Transverse colon (tissue), 4 donors: ENCODE data around the gene C1QTNF2. TPM values are rescaled to one million over a fixed set of nuclear protein-coding genes. Genes with fewer than 3 reads are reported as not detected.

ENCODE experiments used
- DNase-seq: peaks from one replicate; pipeline ENCODE4 v3.0.0-alpha.2; 2019
- H3K27ac ChIP-seq, 4 donors: fragments of 200-600 bp; sonication (generic); 2 replicates each; pipeline ENCODE4 v1.5.1; 2016 to 2018; ENCODE audit warnings: inconsistent platforms in 4 of 4
- H3K27me3 ChIP-seq: fragments of 200-600 bp; sonication (generic); 2 replicates; pipeline ENCODE4 v1.5.1; 2017; ENCODE audit warnings: inconsistent platforms
- H3K36me3 ChIP-seq, 4 donors: fragments of 200-600 bp; sonication (generic); 2 replicates each; pipeline ENCODE4 v1.5.1; 2017 to 2019; ENCODE audit warnings: inconsistent platforms in 4 of 4
- H3K4me1 ChIP-seq, 4 donors: fragments of 200-600 bp; sonication (generic); 2 replicates each; pipeline ENCODE4 v1.5.1; 2017 to 2020; ENCODE audit warnings: inconsistent platforms in 4 of 4
- H3K4me3 ChIP-seq, 4 donors: fragments of 200-600 bp; sonication (generic); 1 replicate in 1 of 4; 2 replicates in 3 of 4; pipeline versions ENCODE4 v1.5.1 to v1.6.1; 2017 to 2019; ENCODE audit warnings: inconsistent platforms in 4 of 4
- H3K9me3 ChIP-seq, 2 donors: fragments of 200-600 bp; sonication (generic); 2 replicates each; pipeline ENCODE4 v1.5.1; 2017 to 2019; ENCODE audit warnings: inconsistent platforms in 2 of 2
- CTCF ChIP-seq, 5 experiments: fragments of 200-600 bp in 3 of 5; fragments of 450-650 bp in 2 of 5; sonication (generic) in 3 of 5; IDR thresholded peaks; 1 replicate in 2 of 5; 2 replicates in 3 of 5; pipeline ENCODE4 v1.5.1; 2016 to 2017; ENCODE audit warnings: antibody characterized with exemption in 5 of 5, inconsistent platforms in 3 of 5, mild to moderate bottlenecking in 2 of 5, moderate library complexity in 1 of 5
- EP300 ChIP-seq: sonication (generic); formaldehyde crosslinking; IDR thresholded peaks from one replicate; pipeline ENCODE4 v1.6.1; 2017; ENCODE audit warnings: antibody characterized with exemption, low read depth
- POLR2A ChIP-seq: fragments of 450-650 bp; IDR thresholded peaks from one replicate; pipeline ENCODE4 v1.6.1; 2016; ENCODE audit warnings: antibody characterized with exemption, mild to moderate bottlenecking, moderate library complexity
- POLR2AphosphoS5 ChIP-seq, 3 donors: sonication (generic); formaldehyde crosslinking; IDR thresholded peaks; one replicate each; pipeline ENCODE4 v1.6.1; 2016; ENCODE audit warnings: antibody characterized with exemption in 3 of 3
- WGBS, 2 donors: methylation state at CpG; one replicate each; pipeline ENCODE4 v1.1.5; 2018; ENCODE audit warnings: low coverage in 1 of 2; 5-methylcytosine and 5-hydroxymethylcytosine counted together
- in situ Hi-C, 4 donors: fragments of 200-750 bp; cut with MboI; loops; one replicate each; pipeline versions ENCODE4 v1.15.0 to v1.15.1; 2017; ENCODE audit warnings: low sequenced_read_pairs in 3 of 4, low pct_ligation_motif_present in 1 of 4, low pct_unique_long_range_greater_than_20kb in 1 of 4
- intact Hi-C: fragments of 100-400 bp; cut with DNase I; formaldehyde crosslinking; loops from one replicate; pipeline ENCODE4 v1.15.1; 2023; ENCODE audit warnings: low total_unique reads
- small RNA-seq, 4 donors: library from RNA; depleted of rRNA; stranded (forward); fragments of <200 nt; gene quantifications; one replicate each; pipeline ENCODE3, GENCODE V24; 2016
- total RNA-seq, 4 donors: library from RNA; depleted of rRNA; stranded (reverse); fragments of >200 nt; gene quantifications; one replicate each; pipeline ENCODE4 v1.1.0, GENCODE V29; 2016

C1QTNF2 gene
- total RNA-seq, 4 donors from 2014 or later, result 0.41 to 2.2 (median 0.79) TPM; not detected in 1

- WGBS, 2 donors, result 40 to 44% methylated on average over 1 to 3 of the region's 3 CpGs
Observed at GRCh38 chr5:160303690-160304089, 66.7 kb downstream of the C1QTNF2 start.

GRCh38 chr5:160298189-160298588 is 72.2 kb downstream of the C1QTNF2 start:
- Histone ChIP-seq H3K9me3 (no peaks in the 10 kb centered on the region), H3K4me3 (no peak overlapping the region), H3K36me3 (no peaks in the 10 kb centered on the region), H3K27ac (no peak overlapping the region), H3K27me3 (no peaks in the 10 kb centered on the region), H3K4me1 (no peaks in the 10 kb centered on the region)
- in situ Hi-C loops, result no loop called here
- intact Hi-C loops, result no loop called here
- TF ChIP-seq EP300, result no peak
- no peak for TF ChIP-seq POLR2AphosphoS5 (IDR thresholded peaks at IDR 0.05)
- TF ChIP-seq CTCF (IDR thresholded peaks at IDR 0.05), result no peak
- TF ChIP-seq POLR2A, result no peak
- no peak for DNase-seq
- WGBS, 2 donors, result 92 to 100% methylated on average over 6 to 10 of the region's 10 CpGs

More at GRCh38 chr5:160303690-160304089, 66.7 kb downstream of the C1QTNF2 start:
- no peaks in the 10 kb centered on the region for H3K36me3 ChIP-seq
- DNase-seq, result no peak
- no peak overlapping the region for H3K4me3 ChIP-seq
- H3K4me1 ChIP-seq, result peaks cover 0 to 20% (median 17%) of the 10 kb centered on the region in 4 donors
- H3K27me3 ChIP-seq, result no peaks in the 10 kb centered on the region
- in situ Hi-C loops (no loop called here), intact Hi-C loops (no loop called here)
- no peak overlapping the region for H3K27ac ChIP-seq
- H3K9me3 ChIP-seq, result no peaks in the 10 kb centered on the region
- TF ChIP-seq CTCF (IDR thresholded peaks at IDR 0.05) (no peak), EP300 (no peak), POLR2AphosphoS5 (IDR thresholded peaks at IDR 0.05) (no peak), POLR2A (no peak)

GRCh38 chr5:160297776-160298175 is 72.7 kb downstream of the C1QTNF2 start:
- H3K4me1 ChIP-seq, result no peaks in the 10 kb centered on the region
- H3K4me3 ChIP-seq, result no peak overlapping the region
- in situ Hi-C loops, result no loop called here
- H3K27me3 ChIP-seq, result no peaks in the 10 kb centered on the region
- no peak for TF ChIP-seq CTCF (IDR thresholded peaks at IDR 0.05)
- no peak for TF ChIP-seq EP300
- no peak for TF ChIP-seq POLR2A
- TF ChIP-seq POLR2AphosphoS5 (IDR thresholded peaks at IDR 0.05), result no peak
- no peak for DNase-seq
- no peak overlapping the region for H3K27ac ChIP-seq
- intact Hi-C loops, result no loop called here
- 78 to 97% methylated on average over 5 of the region's 5 CpGs for WGBS, 2 donors
- H3K9me3 ChIP-seq, result no peaks in the 10 kb centered on the region
- H3K36me3 ChIP-seq, result no peaks in the 10 kb centered on the region

Small RNAs within 50 kb of the gene (small RNA-seq; reads per million reads assigned to genes)
- gene AC112191.3, result 0 reads per million in 4 donors

Other genes starting within 250 kb of the C1QTNF2 start
- not detected for gene FABP6, start 141.1 kb downstream of the C1QTNF2 start, total RNA-seq
- gene CCNJL, start 58.1 kb downstream of the C1QTNF2 start, total RNA-seq, result 10 to 100 TPM; 23.9 to 37.6 (median 28.3) TPM
- gene FAM200C, start 29.4 kb upstream of the C1QTNF2 start, total RNA-seq, result 1 to 10 TPM in 3 of 4 donors, under 1 TPM in 1; 0.37 to 7.8 (median 2.5) TPM
- 10 to 100 TPM; 10.5 to 69.2 (median 52.5) TPM for gene SLU7, start 48.5 kb upstream of the C1QTNF2 start, total RNA-seq
- gene PTTG1, start 51.2 kb upstream of the C1QTNF2 start, total RNA-seq, result 10 to 100 TPM in 3 of 4 donors, 1 to 10 TPM in 1; 6.4 to 41.1 (median 15.2) TPM